Mammary epithelial cell (primary cell): Measurements from ENCODE around the gene AGPAT4.

ENCODE experiments used
- EZH2 ChIP-seq: IDR thresholded peaks from 2 replicates; pipeline ENCODE4 v1.6.1; 2012; ENCODE audit warnings: low read length, inconsistent platforms, borderline replicate concordance
- TF ChIP-seq, protein P1 (sequence below), 2 donors: IDR thresholded peaks in 1 of 2; conservative IDR thresholded peaks in 1 of 2; 2 replicates each; pipeline ENCODE4 v1.5.1; 2011 to 2012; ENCODE audit warnings: inconsistent platforms in 2 of 2, low read length in 2 of 2, mild to moderate bottlenecking in 2 of 2, control low read depth in 1 of 2, low read depth in 1 of 2; ENCODE audit not compliant: insufficient read depth in 1 of 2; ENCODE audit errors: extremely low read depth in 1 of 2

DNA sequence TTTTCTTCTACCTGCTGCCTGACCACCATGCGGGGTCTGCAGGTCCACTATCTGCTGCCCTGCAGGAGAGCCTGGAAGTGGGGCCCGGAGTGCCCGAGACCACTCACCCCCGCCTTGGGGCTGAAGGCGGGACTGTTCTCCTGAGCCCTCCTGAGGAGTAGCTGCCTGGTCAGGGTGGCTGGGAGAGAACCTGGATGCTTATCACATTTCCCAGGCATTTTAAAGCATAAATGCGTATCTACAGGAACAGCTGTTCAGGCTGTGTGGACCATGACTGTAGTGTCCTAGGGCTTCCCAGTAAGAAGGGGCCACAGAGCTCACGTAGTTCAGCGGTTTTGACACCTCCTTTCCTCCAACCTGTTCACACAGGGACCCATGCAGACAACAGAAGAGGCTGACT lies 123.3 kb downstream of the AGPAT4 start:
- TF ChIP-seq, protein P1, sequence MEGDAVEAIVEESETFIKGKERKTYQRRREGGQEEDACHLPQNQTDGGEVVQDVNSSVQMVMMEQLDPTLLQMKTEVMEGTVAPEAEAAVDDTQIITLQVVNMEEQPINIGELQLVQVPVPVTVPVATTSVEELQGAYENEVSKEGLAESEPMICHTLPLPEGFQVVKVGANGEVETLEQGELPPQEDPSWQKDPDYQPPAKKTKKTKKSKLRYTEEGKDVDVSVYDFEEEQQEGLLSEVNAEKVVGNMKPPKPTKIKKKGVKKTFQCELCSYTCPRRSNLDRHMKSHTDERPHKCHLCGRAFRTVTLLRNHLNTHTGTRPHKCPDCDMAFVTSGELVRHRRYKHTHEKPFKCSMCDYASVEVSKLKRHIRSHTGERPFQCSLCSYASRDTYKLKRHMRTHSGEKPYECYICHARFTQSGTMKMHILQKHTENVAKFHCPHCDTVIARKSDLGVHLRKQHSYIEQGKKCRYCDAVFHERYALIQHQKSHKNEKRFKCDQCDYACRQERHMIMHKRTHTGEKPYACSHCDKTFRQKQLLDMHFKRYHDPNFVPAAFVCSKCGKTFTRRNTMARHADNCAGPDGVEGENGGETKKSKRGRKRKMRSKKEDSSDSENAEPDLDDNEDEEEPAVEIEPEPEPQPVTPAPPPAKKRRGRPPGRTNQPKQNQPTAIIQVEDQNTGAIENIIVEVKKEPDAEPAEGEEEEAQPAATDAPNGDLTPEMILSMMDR (conservative IDR thresholded peaks at IDR 0.05 in 1 of 2, IDR thresholded peaks at IDR 0.05 in 1 of 2; ENCODE audit: extremely low read depth in 1 of 2, insufficient read depth in 1 of 2, low read depth in 1 of 2, low read length in 2 of 2), result no peak
- TF ChIP-seq EZH2, result no peak
